Right ventricle myocardium superior (tissue), 1 donor: ENCODE data around the gene CTTN. TPM values are rescaled to one million over a fixed set of nuclear protein-coding genes. Genes with fewer than 3 reads are reported as not detected.
A peak's percentile ranks its signal among the peaks of the same experiment; 100 is the strongest.

Source experiments
- ATAC-seq: fragments of 200-7000 bp; cut with Tn5 transposase; one replicate; pipeline ENCODE4 v1.9.1; 2020; ENCODE audit warnings: mild to moderate bottlenecking; ENCODE audit not compliant: poor library complexity
- DNase-seq: peaks from one replicate; pipeline ENCODE4 v3.0.0-alpha.2; 2020
- intact Hi-C: fragments of 100-400 bp; cut with DNase I; formaldehyde crosslinking; loops from one replicate; pipeline ENCODE4 v1.11.2; 2022
- total RNA-seq: library from RNA; stranded (reverse); fragmentation: NEBNext Ultra II Directional; extraction: Animal tissue kit (Norgen Biotek cat#: 25700); gene quantifications from one replicate; pipeline ENCODE4 v1.2.1, GENCODE V29; 2021
- donor health status: DM: no; HTN: yes; CAD: no; lungs with severe emphysema.

Gene CTTN
- total RNA-seq, 1 donor from 2014 or later = 156 TPM

DNA sequence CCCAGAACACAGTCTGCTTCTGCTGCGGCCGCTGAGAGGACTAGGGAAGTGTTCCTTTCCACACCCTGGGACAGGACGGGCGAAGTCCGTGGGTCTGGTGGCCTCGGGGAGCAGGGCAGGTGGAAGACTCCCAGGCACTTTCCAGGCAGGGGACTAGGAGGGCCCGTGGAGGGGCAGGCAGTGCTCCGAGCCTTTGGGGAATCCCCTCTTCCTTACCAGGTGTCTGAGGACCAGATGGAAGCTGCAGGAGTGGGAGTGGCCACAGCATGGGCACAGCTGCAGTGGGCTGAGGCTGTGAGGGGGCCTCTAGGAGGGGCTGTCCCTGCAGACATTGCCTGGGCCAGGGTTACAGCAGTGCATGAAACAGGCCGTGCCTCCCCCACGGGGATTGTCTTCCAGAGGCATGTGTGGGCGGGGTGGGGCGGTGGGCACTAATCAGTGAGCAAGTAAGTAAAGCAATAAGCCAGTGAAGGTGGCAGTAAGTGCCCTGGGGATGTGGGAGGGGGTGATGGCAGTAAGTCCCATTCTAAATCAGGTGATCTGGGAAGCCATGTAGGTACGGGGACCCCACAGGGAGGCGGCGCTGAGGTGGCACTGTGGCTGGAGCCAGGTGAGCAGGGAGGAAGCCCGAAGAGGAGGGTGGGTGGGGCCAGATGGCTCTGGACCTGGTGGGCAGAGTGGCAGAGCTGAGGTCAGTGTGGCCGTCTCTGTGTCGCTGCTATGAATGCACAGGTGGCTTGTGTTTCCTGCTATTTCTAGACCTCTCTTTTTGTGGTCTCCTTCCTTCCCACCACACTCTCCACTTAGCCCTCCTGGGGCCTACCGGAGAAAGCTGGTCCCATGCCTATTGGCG lies 66.4 kb downstream of the CTTN start:
- no peak for DNase-seq
- intact Hi-C loops = no loop called here
- ATAC-seq = no peak

DNA sequence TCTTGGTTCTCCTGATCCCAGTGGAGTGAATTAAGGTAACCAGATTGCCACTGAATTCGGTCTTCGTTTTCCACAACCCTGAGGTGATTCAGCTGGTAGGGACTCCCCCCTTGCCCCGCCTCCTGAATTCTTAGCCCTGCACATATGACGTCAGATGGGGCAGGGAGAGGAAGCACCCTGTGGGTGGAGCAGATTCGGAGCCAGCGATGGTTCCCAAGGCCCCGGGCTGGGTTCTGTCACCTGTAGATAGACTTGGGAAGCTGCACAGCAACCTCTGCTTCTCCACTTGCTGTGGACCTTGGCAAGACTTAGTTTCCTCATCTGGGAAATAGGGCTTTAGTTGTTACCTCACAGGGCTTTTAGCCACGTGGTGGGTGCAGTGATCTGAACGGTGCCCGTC lies 67.8 kb downstream of the CTTN start:
- DNase-seq (no peak), ATAC-seq (no peak)
- intact Hi-C loops = loop anchor here (2.0 kb wide), 1 partner anchor 289 kb away; no protein-coding TSS in a partner anchor

- no peak for DNase-seq
- intact Hi-C loops = loop anchor here (2.0 kb wide), 1 partner anchor 288 kb away; no protein-coding TSS in a partner anchor
- no peak for ATAC-seq
Measured at GRCh38 chr11:70466596-70466995, 68.3 kb downstream of the CTTN start.

DNA sequence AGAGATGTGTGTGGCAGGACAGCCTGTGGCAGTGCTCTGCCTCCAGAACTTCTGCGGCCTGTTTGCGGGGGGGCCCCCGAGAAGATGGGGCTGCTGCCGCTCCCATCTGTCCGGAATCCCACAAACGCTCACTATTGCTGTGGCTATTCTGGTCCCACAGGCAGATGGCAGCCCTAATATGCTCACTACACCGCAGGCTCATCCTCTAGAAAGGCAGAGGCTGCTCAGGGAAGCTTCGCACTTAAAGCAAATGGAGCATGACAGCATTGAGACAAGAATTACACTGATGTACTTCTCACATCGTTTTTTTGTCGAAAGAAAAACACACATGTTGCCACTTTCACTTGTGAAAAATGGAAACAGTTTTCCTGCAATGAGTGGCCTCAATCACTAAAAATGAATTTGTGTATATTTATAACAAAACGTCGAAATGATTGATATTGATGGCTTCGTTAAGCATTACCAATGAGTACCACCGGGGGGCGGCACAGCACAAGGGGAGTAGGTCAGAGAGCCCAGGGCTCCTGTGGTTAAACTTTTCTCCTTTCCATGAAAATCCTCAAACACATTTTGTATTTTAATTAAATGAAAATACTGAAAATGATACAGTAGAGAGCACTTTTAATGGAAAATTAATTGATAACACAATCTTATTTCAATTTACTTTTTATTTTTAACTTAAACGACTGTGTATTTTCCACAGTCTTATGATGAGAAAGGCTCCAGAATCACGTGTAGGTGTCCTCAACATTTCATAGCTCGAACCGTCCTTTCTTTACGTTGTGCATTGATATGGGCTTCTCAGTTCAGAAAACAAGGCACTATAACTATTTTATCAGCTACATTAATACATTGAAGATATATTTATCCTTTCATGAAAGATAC lies 69.1 kb downstream of the CTTN start:
- intact Hi-C loops = loop anchor here (2.0 kb wide), 1 partner anchor 287 kb away; no protein-coding TSS in a partner anchor
- peak; percentile 72 for ATAC-seq
- DNase-seq = peak; percentile 70

GRCh38 chr11:70468256-70469195 lies 70.2 kb downstream of the CTTN start:
- no peak for ATAC-seq
- intact Hi-C loops = no loop called here
- no peak for DNase-seq

DNA sequence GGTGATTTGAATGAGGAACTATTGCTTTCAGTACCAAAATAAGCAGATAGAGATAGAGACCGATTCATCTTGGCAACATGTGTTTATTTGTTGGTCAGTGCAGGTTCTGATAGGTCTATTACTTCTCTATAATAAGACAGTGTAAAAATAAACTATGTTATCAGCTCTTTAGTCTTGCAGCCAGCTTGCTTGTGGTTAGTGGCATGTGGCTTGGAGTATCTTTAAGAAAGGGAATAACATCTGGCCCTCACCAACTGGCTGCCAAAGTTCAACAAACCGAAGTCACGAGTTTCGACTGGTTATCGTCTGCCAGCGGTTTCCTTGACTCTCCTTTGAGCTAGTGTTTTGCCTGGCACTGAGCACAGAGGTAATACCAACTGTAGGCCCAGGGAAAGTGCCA lies 71.8 kb downstream of the CTTN start:
- ATAC-seq (peak; percentile 70), DNase-seq (no peak)
- intact Hi-C loops = no loop called here

DNA sequence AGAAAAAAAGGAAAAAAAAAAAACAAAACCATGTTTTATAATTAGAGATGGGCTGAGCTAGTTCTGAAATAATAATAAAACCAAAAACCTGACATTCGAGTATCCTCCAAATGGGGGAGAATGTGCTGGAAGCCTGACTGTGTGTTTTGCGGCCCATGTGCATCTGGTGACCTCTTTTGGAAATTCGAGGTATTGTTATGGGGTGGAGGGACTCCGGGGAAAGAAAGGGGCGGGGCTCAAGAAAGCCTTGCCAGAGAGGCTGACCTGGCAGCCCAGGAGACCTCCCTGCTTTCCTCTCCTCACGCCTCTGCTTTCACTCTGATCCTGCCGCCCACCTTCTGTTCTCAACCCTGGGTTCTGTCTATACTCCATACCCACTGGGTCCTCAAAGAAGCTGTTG lies 72.9 kb downstream of the CTTN start:
- ATAC-seq (no peak), DNase-seq (no peak)
- intact Hi-C loops = no loop called here

DNA sequence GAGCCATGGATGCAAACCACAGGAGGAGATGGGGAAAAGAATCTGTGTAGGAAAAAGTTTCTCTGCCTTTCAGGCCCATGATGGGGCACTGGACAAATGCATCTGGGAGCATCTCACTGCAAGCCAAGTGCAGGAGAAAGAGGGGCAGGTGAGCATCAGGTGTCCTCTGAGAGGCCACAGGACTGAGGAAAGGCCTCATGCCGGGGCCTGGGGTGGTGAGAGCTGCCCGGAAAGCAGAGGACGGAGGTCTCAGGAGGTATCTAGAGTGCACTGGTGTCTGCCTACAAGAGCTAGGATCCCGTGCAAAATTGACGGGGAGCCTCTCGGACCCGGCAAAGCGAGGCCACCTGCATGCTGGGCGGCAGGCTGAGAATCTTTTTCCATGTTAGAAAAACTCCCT lies 73.9 kb downstream of the CTTN start:
- no peak for ATAC-seq
- intact Hi-C loops = no loop called here
- no peak for DNase-seq

DNA sequence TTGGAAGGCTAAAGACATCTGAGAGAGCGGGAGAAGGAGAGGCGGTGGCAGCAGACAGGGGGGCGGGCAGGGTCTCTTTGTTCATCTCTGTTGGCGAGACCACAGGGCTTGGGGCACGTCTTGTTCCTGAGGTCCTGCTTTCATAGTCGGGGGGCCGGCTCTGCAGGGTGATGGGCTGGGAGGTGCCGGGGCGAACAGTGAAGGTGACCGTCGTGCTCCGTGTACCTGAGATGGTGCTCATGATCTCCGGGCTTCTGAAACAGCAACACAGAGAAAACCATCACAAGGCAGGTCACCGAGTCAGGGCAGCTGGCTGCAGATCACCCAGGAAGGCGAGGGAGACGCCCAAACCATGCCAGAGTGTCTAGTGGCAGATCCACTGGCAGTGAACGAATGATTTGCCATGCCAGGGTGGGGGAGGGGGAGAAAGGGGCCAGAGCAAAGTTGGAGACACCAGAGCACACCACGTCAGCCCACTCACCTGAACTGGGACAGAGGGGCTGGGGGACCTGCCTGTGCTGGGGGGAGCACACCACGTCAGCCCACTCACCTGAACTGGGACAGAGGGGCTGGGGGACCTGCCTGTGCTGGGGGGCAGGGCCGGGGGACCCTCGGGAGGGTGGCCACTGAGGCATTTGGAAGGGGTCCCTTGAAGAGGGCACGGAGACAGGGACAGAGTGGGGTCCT lies 75.0 kb downstream of the CTTN start:
- intact Hi-C loops = no loop called here
- DNase-seq = no peak
- ATAC-seq = no peak

GRCh38 chr11:70473873-70474690 lies 75.8 kb downstream of the CTTN start:
- no peak for ATAC-seq
- DNase-seq = no peak
- intact Hi-C loops = no loop called here

- no peak for ATAC-seq
- intact Hi-C loops = no loop called here
- no peak for DNase-seq
Measured at GRCh38 chr11:70474710-70475109, 76.4 kb downstream of the CTTN start.

DNA sequence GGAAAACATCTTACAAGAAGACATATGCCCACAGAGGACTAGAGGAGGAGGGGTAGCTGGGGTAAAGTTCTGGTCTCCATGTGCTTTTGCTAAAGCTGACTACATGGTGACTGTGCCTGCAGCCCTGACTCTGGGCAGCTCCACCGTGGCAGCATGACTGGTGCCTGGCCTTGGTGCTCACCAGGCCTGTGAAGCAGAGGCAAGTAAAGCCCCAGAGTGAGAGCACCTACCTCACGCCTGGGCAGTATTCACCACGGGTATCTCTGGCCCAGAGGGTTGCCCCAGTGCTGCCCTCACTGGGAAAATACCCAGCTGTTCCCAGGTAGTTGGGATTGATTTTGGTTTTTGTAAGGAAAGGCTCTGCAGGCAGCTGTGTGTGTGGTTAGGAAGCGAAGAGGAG lies 78.3 kb downstream of the CTTN start:
- intact Hi-C loops = no loop called here
- no peak for DNase-seq
- ATAC-seq = no peak

GRCh38 chr11:70477176-70477575 lies 78.8 kb downstream of the CTTN start:
- DNase-seq (no peak), ATAC-seq (no peak)
- intact Hi-C loops = no loop called here

DNA sequence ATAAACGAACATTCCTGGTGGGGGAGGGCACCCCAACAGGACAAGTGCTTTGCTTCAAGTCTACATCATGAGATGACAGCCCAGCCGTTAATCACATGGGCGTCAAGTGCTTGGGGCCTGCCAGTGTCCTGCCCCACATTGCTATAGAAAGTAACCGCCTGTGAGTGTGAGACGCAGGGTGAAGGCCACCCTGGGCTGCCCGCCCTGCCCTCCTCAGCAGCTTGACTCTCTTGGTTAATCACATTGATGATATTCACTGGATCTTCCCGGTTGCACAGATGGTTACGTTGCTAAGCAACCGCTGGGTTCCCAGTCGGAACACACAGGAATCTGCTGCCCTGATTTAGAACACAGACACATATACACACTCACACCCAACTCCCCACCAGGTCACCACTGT lies 79.3 kb downstream of the CTTN start:
- DNase-seq = no peak
- intact Hi-C loops = no loop called here
- ATAC-seq = peak; percentile 51

- intact Hi-C loops = no loop called here
- ATAC-seq (no peak), DNase-seq (no peak)
Measured at GRCh38 chr11:70478166-70478890, 80.0 kb downstream of the CTTN start.

DNA sequence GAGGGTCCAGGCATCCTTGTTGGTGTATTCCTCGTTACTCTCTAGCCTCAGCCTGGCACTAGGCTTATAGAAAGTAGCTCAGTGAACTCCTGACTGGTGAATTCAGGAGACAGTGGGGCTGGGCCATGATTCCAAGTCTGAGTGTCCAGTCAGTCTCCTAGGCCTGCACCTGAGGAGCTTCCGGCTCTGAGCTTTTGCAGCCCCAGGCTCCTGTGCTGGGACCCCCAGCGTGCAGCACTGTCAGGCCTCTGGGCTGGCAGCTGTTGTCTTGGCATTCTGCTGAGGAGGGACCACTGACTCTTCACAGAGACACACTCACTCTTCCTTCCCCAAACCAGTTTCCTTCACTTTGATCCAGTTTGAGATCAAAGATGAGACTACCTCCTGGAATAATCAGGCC lies 82.4 kb downstream of the CTTN start:
- ATAC-seq (no peak), DNase-seq (no peak)
- intact Hi-C loops = no loop called here
